ENCODE results near the gene LRRC27.
A peak's percentile ranks its signal among the peaks of the same experiment; 100 is the strongest.

LRRC27 gene

DNA sequence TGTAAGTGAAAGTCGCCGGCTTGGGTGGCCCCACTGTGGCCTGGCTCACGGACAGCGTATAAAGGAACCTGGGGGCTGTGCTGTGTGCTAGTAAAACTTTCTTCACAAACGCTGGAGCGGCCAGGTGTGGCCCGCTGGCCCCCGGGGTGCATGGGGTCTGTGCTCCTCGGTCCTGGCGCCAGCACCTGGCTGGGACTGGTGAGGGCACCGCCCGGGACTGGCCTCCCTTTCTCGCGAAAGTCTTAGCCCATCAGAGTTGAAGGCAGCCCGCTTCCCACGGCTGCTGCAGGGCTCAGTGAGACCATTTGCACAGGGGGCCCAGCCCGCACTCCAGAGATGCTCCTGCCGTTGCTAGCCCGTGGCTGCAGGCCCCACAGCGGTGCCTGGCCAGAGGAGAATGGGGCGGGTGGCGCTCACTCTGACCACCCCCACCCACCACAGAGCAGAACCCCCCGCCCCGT, 70.8 kb downstream of the LRRC27 start:
- DNase-seq (ENCODE audit: low spot score) = no peak

DNA sequence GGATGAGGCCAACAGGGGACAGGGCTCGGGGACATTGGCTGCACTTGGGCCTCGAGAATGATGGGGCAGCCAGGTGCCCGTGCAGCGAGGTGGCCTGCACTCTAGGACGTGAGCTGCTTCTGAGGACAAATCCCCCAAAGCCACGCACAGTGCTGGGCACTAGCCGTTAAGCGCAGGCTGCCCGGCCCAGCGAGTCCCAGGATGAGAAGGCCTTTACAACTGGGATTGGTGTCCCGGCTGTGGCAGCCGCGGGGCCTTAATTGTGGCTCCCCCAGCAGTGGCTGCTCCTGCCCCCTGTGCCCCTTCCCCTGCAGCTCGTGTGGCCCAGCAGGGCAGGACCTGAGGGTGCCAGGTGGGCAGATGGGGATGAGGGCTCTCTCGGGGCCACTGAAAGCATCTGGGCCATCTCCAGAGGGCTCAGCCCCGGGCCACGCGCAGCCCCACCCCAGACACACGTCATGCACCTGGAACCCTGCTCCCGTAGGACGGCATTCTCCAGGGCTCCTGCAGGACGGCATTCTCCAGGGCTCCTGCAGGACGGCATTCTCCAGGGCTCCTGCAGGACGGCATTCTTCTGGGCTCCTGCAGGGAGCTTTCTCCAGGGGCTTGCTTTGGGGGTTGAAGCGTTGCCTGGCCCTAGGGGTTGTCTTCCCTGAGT, 71.6 kb downstream of the LRRC27 start:
- DNase-seq (ENCODE audit: low spot score) = no peak

DNA sequence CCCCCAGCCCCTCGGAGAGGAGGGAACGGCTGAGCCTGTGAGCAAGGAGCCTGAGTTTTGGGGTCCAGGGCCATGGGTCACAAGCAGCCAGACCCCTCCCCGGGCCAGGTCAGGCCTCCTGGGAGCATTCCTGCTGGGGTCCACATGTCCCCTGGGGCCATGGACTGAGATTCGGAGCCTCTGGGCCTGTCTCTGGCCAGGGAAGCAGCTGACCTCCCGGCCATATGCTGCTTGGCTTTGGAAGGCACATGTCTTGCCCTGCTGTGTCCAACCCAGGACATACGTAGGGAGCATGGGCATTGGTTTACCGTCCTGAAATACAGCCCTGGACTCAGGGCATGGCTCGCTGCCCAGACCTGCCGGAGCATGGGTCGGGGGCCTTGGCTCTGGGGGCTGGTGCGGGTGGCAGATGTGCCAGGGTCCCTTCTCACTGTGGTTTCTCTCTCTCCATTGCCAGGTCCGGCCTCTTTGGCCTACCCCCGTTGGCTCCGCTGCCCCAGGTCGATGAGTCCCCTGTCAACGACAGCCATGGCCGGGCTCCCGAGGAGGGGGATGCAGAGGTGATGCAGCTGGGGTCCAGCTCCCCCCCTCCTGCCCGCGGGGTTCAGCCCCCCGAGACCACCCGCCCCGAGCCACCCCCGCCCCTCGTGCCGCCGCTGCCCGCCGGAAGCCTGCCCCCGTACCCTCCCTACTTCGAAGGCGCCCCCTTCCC, 72.3 kb downstream of the LRRC27 start:
- no peak for DNase-seq (ENCODE audit: low spot score)

DNA sequence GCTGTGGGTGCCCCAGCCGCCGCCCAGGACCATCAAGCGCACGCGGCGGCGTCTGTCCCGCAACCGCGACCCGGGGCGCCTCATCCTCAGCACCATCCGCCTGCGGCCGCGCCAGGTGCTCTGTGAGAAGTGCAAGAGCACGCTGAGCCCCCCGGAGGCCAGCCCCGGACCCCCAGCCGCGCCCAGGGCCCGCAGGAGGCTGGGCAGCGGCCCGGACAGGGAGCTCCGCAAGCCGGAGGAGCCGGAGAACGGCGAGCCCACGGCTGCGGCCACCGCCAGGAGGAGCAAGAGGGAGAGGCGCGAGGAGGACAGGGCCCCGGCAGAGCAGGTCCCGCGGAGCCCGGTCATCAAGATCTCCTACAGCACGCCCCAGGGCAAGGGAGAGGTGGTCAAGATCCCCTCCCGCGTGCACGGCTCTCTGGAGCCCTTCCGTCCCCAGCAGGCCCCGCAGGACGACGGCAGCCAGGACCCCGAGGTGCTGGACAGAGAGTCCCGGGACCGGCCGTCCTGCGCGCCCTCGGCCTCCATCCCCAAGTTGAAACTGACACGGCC, 73.0 kb downstream of the LRRC27 start:
- peak; percentile 72 for DNase-seq (ENCODE audit: low spot score)

DNA sequence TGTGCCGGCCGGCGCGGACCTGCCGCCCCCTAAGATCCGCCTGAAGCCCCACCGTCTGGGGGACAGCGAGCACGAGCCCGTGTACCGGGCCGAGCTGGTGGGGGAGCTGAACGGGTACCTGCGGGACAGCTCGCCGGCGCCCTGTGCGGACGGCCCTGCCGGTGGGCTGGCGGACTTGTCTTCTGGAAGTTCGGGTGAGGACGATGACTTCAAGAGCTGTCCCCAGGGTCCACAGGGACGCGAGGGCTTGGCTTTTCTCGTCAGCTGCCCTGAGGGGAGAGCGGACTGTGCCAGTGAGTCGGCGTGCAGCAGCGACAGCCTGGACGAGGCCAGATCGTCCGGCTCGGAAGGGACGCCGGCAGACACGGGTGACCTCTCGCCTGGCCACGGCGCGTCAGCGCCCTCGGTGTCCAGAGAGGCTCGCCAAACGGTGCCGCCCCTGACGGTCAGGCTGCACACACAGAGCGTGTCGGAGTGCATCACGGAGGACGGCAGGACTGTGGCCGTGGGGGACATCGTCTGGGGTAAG, 73.5 kb downstream of the LRRC27 start:
- no peak for DNase-seq (ENCODE audit: low spot score)

DNA sequence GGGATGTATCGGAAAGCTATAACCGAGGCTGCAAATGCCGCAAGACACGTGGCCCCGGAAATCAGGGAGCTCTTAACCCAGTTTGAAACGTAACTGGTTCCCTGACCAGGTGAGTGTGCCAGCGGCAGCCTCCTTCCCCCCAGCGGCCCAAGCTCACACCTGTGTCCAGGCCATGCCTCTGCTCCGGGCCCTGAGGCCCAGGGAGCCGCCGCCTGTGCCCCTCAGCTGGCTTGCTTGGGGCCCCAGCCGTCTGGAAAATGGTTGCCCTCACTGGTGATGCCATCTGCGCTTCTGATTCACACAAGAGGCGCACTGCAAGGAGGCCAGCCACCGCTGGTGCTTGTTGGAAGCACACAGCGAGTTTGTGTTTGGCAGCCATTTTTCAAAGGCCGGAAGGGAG, 74.2 kb downstream of the LRRC27 start:
- DNase-seq (ENCODE audit: low spot score) = no peak

DNA sequence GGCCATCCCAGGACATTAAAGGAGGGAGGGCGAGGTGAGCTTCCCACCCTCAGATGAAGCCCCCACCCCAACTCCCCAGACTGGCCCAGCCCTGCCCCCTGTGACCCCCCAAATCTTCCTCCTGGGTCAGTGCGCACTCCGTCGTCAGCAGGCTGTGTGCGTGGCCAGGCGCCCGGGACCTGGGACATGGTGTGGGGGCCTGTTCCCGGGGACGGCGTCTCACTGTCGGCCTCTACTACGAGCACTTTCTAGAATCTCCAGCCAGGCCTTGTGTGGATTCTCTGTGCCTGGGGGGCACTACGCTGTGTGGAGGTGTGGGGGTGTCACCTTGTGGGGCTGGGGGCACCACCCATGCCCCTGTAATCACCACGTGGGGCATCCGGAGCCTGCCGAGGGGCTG, 74.8 kb downstream of the LRRC27 start:
- no peak for DNase-seq (ENCODE audit: low spot score)

DNA sequence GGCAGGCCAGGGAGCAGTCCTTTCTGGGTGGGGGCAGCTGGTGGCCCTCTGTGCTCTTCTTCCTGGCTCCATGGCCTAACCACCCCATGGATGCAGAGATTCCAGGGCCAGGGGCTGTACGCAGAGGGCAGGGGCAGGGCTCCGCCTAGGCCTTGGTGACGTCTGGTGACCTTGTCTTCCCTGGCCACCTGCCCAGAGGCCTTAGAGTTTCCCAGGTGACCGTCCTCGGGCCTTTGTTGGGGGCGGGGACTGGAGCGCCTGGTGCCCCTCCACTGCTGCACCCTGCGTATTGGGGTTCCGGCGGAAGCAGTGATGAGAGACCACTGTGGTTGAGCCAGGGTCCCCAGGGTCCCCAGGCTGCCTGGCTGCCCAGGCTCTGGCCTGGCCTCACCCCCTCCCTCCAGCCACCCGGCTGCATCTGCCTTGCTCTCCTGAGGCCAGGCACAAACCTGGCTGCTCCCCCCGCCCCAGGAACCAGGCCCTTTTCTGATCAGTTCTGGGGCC, 75.3 kb downstream of the LRRC27 start:
- no peak for DNase-seq (ENCODE audit: low spot score)

DNA sequence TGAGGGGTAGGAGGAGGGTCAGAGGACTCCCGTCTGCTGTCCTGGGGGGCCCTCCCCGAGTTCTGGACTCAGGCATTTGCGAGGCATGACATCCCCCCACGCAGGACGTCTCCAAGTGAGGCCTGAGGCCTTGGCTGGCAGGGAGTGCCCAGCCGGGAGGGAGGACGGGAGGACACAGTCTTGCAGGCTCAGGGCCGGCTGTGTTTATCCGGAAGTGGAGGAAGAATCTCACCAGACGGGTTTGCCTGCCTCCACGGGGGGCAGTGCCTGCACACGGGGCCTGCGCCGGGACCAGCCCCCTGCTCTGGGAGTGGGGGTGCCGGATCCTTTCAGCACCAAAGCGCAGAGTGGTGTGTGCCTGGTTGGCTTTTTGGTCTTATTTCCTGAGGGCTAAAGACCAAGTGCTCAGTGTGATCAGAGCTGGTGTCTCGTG, 75.9 kb downstream of the LRRC27 start:
- peak; percentile 93 for DNase-seq (ENCODE audit: low spot score)

DNA sequence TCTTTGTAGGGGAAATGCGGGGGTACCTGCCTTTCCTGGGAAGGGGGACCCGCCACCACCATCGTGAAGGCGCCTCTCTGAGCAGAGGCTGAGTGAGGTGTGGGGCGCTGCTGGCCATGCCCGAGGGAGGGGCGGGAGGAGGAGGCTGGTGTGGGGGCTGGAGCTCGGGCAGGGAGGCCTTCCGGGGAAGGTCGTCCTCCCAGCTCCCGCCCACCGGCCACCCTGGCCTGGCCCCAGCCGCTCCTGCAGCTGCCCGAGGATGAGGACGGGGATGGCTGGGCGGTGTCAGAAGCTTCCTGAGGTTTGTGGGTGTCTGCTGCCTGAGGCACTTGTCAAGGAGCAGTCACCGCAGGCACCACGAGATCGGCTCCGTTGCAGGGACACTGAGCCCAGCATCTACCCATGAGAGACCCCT, 76.4 kb downstream of the LRRC27 start:
- DNase-seq (ENCODE audit: low spot score) = peak; percentile 74

DNA sequence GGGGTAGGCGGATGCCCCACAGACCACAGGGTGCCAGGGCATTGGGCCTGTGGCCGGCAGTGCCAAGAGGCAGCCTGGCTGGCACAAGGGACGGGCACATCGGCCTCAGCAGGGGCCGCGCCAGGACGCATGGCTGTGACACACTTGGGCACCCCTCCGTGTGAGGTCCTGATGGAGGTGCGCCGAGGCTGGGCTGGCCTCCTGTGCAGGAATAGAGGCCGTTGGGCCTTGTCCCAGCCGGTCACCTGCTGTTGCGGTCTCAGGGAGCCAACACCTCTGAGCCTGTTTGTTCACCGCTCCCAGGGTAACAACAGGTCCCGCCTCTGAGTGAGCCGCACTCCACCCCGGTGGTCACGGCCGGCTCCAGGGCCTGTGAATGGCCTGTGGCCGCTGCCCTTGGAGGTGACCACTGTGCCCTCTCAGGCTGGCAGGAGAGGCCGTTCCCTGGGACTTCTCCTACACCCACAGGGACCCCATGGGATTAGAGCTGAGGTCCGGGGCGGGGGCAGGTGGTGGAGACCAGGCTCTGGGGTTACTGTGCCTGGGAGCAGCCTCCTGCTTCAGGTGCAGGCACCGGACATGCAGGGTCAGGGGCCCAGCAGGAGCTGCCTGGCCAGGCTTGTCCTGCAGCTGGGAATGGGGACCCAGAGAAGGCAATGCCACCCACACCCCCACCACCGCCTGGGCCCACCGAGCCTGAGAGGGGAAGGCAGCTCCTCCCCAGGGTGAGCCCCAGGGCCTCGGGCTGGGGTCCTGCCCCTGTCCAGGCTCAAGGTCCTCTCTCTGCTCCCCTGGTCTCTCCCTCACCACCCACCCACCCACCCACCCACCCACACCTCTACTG, 77.1 kb downstream of the LRRC27 start:
- no peak for DNase-seq (ENCODE audit: low spot score)

DNA sequence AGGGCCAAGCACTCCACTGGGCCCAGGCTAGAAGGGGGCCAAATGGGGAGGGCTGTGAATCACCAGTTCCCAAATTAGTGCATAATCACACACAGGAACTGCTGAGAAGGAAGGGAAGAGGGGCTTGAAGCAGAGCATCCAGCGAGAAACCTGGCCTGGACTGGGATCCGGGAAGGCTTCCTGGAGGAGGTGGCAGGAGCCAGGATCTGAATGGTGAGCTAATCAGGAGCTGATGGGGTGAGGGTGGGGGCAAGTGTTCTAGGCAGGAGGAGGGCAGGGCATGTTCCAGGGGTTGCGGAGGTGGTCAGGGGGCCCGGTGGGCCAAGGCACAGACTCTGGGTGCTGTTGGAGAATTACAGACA, 77.7 kb downstream of the LRRC27 start:
- DNase-seq (ENCODE audit: low spot score) = no peak

DNA sequence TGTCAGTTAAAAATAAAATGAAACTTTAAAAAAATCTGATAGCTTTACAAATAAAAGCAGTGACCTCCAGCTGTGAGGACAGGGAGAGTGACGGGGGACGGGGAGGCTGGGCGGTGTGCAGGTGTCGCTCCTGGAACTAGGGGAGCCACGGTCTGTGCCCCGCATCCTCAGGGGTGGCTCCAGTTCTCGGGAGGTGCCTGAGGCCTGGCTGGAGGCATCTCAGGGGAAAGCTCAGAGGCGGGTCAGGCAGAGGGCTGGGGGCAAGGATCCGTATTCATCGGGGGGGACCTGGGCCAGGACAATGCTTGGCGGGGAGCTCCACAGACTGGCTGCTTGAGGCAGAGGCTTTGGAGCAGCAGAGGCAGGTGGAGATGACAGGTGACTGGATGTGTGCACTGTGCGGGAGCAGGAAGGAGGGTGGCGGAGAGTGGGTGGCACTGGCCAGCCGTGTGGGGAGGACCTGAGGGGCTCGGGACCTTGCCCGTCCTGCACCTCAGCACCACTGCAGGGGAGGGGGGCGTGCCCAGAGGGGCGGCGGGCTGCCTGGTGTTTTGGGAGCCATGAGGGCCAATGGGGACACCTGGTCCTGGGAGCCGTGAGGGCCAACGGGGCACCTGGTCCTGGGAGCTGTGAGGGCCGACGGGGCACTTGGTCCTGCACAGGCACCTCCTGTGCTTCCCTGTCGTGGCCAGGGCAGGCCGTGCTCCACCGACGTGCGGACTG, 78.2 kb downstream of the LRRC27 start:
- no peak for DNase-seq (ENCODE audit: low spot score)

DNA sequence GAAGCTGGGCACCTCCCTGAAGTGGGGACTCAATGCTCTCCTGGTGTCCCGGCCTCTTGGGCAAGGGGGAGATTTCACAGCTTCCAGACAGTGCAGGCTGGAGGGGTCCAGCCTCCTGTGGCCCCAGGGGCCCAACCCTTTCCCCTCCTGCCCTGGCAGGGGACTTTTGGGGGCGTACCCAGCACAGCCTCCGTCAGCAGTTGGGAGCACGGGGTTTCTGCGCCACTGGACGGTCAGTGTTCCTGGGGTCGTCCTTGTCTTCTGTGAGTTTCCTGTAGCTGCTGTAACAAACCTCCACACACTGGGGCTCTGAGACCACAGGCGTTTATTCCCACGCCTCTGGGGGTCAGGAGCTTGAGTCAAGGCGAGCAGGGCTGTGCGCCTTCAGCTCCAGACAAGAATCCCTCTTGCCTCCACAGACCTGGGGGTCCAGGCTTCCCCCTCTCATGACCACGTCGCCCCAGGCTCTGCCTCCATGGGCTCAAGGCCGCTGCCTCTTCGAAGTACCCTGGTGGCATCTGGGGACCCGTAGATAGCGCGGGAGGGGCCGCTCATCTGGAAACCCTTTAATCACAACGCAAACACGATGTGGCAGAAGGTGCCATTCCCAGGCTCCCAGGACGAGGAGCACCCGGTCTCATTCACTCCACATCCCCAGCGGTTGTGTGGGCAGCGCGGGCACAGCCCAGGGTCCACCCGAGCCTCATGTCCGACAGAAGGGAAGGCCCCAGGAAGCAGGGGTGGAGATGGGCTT, 79.0 kb downstream of the LRRC27 start:
- DNase-seq (ENCODE audit: low spot score) = no peak

DNA sequence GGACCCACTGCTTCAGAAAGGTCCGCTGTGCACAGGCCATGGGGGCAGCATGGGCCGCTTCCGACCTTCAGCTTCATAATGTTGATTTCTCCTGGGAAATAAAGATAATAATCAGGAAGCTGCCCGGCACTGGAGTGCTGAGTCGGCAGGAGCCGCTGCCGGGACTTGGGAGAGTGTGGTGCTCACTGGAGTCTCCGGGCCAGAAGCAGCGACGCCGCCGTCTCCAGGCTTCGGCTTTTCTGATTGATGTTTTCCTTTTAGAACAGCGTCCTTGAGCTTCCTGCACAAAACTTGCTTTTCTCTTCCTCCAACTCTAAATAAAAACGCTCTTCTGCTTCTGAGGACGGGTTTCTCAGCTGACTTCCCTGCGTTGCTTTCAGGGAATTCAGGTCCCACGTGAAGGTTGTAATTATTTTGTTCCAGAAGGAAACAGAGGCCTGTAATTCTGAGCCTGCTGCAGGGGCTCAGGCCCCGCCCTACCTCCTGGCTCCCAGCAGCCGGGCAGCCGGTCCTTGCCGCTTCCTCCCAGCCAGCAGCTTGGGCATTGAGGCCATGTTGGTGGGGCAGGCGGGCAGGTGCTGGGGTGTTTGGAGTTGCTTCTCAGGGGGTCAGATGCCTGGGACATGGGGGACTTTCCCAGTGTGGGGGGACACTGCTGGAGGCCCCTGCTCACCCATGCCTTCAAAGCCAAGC, 79.7 kb downstream of the LRRC27 start:
- no peak for DNase-seq (ENCODE audit: low spot score)

DNA sequence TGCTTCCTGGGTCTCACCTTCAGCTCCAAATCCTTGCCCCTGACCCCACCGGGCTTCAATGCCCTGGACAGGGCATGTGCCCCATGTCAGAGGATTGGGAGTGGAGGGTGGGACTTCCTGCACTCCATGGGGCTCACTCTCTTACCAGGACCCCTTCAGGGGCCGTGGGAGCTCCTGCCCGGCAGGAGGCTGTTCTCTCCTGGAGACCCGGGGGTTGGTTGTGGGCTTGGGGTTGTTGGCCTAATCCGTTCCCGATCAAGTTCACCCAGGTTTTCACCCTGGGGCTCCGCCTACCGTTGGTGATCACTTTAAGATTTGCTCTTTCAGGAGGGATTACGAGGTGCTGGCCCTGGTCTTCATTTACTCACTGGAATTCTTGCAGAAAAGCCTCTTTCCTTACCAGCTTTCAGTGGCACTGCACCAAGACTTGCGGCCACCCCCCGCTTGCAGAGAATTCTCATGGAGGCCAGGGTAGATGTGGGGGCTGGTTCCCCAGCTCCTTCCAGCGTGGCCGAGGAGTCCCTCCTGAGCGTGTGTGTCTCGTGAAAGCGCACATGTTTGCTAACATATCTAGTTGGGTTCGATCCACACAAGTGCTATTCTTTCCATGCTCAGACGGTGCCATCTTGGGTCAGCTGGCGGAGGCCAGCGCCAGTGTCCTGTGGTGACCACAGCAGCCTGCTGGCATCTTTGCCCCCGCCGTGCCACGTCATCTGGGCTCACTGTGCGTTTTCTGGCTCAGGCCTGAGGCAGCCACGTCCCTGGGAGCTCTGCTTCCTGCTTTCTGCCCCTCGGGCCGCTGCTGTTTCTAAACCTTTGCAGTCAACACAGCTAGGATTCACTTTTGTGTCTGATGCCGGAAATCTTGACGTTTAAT, 80.6 kb downstream of the LRRC27 start:
- no peak for DNase-seq (ENCODE audit: low spot score)

DNA sequence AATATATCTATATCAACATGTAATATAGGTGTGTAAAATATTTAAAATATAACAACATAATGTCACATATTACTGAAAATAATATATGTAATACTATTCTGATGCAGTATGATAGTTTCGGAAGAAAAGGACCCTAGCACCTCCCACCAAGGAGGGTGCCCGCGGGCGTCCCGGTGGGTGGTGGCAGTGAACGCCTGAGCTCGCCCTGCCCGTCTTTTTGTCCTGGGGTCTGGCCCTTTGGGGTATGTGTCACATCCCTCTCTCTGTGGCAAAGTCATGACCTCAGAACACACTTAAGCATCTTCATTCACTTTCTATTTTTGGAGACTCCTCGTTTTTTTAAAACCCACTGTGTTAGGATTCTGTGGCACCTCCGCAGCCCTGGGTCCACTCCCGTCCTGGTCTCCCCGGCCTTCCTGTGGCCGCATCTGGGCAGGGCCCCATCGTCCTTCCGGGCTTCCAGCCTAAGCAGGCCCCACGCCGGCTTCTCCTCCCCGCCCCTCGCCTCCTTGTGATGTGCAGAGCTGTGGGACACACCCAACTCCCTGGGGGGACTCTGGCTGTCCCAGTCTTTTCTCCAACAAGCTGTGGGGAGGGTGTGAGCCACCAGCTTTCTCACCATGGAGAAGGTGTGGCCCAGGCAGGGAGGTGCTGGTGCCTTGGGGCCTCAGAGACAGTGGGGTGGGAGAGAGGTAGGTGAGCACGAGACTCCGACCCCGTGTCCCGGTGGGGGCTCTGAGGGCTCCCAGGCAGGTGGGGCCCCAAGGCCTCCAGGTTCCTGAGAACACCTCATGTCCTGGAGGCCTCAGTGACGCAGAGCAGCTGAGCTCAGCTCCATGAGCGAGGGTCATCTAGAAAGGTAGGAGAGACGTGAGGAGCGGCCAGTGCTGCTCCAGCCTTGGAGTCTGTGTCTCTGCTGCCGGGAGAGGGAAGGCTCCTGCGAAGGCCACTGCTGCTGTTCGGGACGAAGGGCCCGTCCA, 81.5 kb downstream of the LRRC27 start:
- DNase-seq (ENCODE audit: low spot score) = no peak

Data from iPS-NIHi11 (cell line).